ENCODE results near the gene ATL2.
A peak's percentile ranks its signal among the peaks of the same experiment; 100 is the strongest.

DNA sequence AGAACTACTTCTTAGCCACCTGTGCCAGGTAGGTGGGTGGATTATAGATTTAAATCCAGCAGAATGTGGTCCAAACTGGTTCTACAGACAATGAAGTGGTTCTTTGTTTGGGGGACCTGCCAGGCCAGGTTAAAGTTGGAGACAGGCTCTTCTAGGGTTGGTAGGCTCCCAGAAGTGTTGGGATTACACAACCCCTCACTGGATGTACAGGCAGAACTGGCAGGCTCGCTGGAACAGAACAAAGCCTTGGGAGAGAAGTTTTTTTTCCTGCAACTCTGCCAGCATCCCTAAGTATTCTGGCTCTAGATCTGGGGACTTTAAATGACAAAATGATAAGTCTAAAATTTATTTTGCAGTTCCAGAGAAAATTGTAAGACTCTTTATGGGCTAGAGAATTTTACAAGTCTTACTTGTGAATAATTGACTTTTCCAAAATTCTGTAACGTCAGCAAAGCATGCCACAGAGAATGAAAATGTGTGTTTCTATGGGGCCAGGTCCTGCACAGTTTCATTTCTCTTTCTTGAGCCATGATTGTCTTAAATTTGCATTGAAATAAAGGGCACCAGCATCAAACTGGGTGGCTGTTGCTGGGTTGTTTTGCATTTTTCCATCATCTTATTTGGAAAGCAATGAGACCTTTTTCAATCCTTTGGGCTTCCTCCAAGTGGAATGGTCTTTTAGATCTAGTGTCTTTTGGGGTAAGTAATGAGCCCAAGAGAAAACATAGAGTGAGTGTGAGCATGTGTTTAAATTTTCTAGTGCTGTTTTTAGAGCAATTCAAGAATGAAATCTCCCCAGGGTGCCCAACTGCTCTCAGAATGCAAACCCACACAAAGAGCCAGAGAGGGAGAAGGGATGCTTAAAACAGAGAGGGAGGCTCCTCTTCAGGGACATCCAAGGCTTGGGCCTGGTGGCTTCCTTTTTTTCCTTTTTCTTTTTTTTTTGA lies 32.4 kb upstream of the ATL2 start:
- TF ChIP-seq, protein P1, sequence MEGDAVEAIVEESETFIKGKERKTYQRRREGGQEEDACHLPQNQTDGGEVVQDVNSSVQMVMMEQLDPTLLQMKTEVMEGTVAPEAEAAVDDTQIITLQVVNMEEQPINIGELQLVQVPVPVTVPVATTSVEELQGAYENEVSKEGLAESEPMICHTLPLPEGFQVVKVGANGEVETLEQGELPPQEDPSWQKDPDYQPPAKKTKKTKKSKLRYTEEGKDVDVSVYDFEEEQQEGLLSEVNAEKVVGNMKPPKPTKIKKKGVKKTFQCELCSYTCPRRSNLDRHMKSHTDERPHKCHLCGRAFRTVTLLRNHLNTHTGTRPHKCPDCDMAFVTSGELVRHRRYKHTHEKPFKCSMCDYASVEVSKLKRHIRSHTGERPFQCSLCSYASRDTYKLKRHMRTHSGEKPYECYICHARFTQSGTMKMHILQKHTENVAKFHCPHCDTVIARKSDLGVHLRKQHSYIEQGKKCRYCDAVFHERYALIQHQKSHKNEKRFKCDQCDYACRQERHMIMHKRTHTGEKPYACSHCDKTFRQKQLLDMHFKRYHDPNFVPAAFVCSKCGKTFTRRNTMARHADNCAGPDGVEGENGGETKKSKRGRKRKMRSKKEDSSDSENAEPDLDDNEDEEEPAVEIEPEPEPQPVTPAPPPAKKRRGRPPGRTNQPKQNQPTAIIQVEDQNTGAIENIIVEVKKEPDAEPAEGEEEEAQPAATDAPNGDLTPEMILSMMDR (IDR thresholded peaks at IDR 0.05), result no peak
- no peak for TF ChIP-seq POLR2A (IDR thresholded peaks at IDR 0.05)
- TF ChIP-seq EP300 (IDR thresholded peaks at IDR 0.05), result peak in 1 of 2 donors; percentile 33

Data from tibial nerve (tissue), 4 donors.